Panc1 (cell line): ENCODE results near the gene PHLDB2.

Source experiments
- POLR2AphosphoS5 ChIP-seq: IDR thresholded peaks from 2 replicates; pipeline ENCODE4 v1.6.1; 2012; ENCODE audit warnings: mild to moderate bottlenecking, low read depth, low read length, moderate library complexity
- SIN3A ChIP-seq: IDR thresholded peaks from 2 replicates; pipeline ENCODE4 v1.6.1; 2012; ENCODE audit warnings: low read depth, mild to moderate bottlenecking, low read length, moderate library complexity, borderline replicate concordance; ENCODE audit not compliant: insufficient read depth
- TF ChIP-seq, protein P1 (sequence below): fragments of 450-650 bp; IDR thresholded peaks from 2 replicates; pipeline ENCODE4 v1.5.1; 2017; ENCODE audit warnings: mild to moderate bottlenecking
- TF ChIP-seq, protein P2 (sequence below), 2 experiments: IDR thresholded peaks; 2 replicates each; pipeline ENCODE4 v1.6.1; 2011 to 2012; ENCODE audit warnings: low read depth in 2 of 2, control low read depth in 1 of 2, low read length in 1 of 2, mild to moderate bottlenecking in 1 of 2, moderate library complexity in 1 of 2; ENCODE audit not compliant: insufficient read depth in 1 of 2

DNA sequence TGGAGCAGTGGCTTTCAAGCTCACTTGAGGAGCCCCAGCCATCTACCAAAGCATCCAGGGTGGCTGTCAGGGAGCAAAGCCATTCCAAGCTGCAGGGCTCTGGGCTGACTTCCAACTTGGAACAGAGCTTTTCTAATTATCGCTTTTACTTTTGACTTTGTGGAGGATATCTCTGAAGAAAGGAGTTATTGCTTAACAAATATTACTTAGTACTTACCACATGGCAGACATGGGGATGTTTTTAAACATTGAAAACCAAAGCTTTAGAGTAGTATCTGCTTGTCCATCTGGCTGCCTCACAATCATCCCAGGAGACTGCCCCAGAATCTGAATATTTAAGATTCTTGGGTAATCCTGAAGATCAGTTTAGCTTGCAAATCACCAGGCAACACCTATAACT lies 148.6 kb downstream of the PHLDB2 start:
- TF ChIP-seq, protein P1, sequence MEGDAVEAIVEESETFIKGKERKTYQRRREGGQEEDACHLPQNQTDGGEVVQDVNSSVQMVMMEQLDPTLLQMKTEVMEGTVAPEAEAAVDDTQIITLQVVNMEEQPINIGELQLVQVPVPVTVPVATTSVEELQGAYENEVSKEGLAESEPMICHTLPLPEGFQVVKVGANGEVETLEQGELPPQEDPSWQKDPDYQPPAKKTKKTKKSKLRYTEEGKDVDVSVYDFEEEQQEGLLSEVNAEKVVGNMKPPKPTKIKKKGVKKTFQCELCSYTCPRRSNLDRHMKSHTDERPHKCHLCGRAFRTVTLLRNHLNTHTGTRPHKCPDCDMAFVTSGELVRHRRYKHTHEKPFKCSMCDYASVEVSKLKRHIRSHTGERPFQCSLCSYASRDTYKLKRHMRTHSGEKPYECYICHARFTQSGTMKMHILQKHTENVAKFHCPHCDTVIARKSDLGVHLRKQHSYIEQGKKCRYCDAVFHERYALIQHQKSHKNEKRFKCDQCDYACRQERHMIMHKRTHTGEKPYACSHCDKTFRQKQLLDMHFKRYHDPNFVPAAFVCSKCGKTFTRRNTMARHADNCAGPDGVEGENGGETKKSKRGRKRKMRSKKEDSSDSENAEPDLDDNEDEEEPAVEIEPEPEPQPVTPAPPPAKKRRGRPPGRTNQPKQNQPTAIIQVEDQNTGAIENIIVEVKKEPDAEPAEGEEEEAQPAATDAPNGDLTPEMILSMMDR = no peak
- TF ChIP-seq POLR2AphosphoS5 (no peak), SIN3A (no peak)
- TF ChIP-seq, protein P2, sequence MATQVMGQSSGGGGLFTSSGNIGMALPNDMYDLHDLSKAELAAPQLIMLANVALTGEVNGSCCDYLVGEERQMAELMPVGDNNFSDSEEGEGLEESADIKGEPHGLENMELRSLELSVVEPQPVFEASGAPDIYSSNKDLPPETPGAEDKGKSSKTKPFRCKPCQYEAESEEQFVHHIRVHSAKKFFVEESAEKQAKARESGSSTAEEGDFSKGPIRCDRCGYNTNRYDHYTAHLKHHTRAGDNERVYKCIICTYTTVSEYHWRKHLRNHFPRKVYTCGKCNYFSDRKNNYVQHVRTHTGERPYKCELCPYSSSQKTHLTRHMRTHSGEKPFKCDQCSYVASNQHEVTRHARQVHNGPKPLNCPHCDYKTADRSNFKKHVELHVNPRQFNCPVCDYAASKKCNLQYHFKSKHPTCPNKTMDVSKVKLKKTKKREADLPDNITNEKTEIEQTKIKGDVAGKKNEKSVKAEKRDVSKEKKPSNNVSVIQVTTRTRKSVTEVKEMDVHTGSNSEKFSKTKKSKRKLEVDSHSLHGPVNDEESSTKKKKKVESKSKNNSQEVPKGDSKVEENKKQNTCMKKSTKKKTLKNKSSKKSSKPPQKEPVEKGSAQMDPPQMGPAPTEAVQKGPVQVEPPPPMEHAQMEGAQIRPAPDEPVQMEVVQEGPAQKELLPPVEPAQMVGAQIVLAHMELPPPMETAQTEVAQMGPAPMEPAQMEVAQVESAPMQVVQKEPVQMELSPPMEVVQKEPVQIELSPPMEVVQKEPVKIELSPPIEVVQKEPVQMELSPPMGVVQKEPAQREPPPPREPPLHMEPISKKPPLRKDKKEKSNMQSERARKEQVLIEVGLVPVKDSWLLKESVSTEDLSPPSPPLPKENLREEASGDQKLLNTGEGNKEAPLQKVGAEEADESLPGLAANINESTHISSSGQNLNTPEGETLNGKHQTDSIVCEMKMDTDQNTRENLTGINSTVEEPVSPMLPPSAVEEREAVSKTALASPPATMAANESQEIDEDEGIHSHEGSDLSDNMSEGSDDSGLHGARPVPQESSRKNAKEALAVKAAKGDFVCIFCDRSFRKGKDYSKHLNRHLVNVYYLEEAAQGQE (IDR thresholded peaks at IDR 0.05; ENCODE audit: insufficient read depth in 1 of 2, low read depth in 2 of 2, low read length in 1 of 2) = no peak
